DOHH2 (cell line): ENCODE results near the gene KRTAP5-5.

ENCODE experiments used
- H3F3A ChIP-seq: fragments of 200-600 bp; sonication (generic), shearing (Covaris generic); 2 replicates; pipeline ENCODE4 v1.6.0; 2016; ENCODE audit warnings: antibody characterized with exemption, mild to moderate bottlenecking; ENCODE audit not compliant: control insufficient read depth, insufficient read depth
- H3K27ac ChIP-seq: fragments of 200-600 bp; sonication (generic); 2 replicates; pipeline ENCODE4 v1.5.1; 2014; ENCODE audit warnings: low read depth, mild to moderate bottlenecking, low read length, moderate library complexity
- H3K27me3 ChIP-seq: fragments of 200-600 bp; sonication (generic); 2 replicates; pipeline ENCODE4 v1.6.1; 2014; ENCODE audit warnings: mild to moderate bottlenecking, low read length, mixed read lengths; ENCODE audit not compliant: control insufficient read depth
- H3K36me3 ChIP-seq: fragments of 200-600 bp; sonication (generic); 2 replicates; pipeline ENCODE4 v1.6.1; 2014; ENCODE audit warnings: mild to moderate bottlenecking, low read length, moderate library complexity, mixed read lengths; ENCODE audit not compliant: control insufficient read depth
- H3K4me1 ChIP-seq: fragments of 200-600 bp; sonication (generic); 2 replicates; pipeline ENCODE4 v1.6.1; 2014; ENCODE audit warnings: mild to moderate bottlenecking, low read length, mixed read lengths; ENCODE audit not compliant: control insufficient read depth
- H3K4me2 ChIP-seq: fragments of 200-600 bp; sonication (generic); 2 replicates; pipeline ENCODE4 v1.6.0; 2014; ENCODE audit warnings: mild to moderate bottlenecking, low read length, moderate library complexity
- H3K4me3 ChIP-seq: fragments of 200-600 bp; sonication (generic); 2 replicates; pipeline ENCODE4 v1.5.1; 2014; ENCODE audit warnings: mild to moderate bottlenecking, low read length, mixed read lengths
- H3K79me2 ChIP-seq: fragments of 200-600 bp; sonication (generic); 2 replicates; pipeline ENCODE4 v1.6.1; 2014; ENCODE audit warnings: mild to moderate bottlenecking, low read length, mixed read lengths; ENCODE audit not compliant: control insufficient read depth
- H3K9me2 ChIP-seq: fragments of 200-600 bp; sonication (generic); replicated peaks from 2 replicates; pipeline ENCODE4 v1.6.1; 2014; ENCODE audit warnings: mild to moderate bottlenecking, low read length, mixed read lengths; ENCODE audit not compliant: control insufficient read depth
- H3K9me3 ChIP-seq: fragments of 200-600 bp; sonication (generic); 2 replicates; pipeline ENCODE4 v1.6.1; 2014; ENCODE audit warnings: antibody characterized with exemption, low read length, mixed read lengths; ENCODE audit not compliant: control insufficient read depth, insufficient read depth
- H4K20me1 ChIP-seq: fragments of 200-600 bp; sonication (generic); 2 replicates; pipeline ENCODE4 v1.6.0; 2014; ENCODE audit warnings: low read depth, mild to moderate bottlenecking, antibody characterized with exemption, low read length, moderate library complexity; ENCODE audit not compliant: control insufficient read depth, insufficient read depth
- CTCF ChIP-seq: fragments of 200-600 bp; sonication (generic); IDR thresholded peaks from one replicate; pipeline ENCODE4 v1.5.1; 2014; ENCODE audit warnings: antibody characterized with exemption, mild to moderate bottlenecking, low read depth, low read length; ENCODE audit not compliant: poor library complexity, severe bottlenecking
- EZH2phosphoT487 ChIP-seq: fragments of 200-600 bp; sonication (generic); IDR thresholded peaks from 2 replicates; pipeline ENCODE4 v1.6.1; 2017; ENCODE audit warnings: borderline replicate concordance, mild to moderate bottlenecking, antibody characterized with exemption, low read length, moderate library complexity, mixed read lengths

KRTAP5-5 gene

GRCh38 chr11:1638344-1638743 is 8.8 kb downstream of the KRTAP5-5 start:
- Histone ChIP-seq H3K9me3 (no peaks in the 10 kb centered on the region), H3K4me1 (no peaks in the 10 kb centered on the region), H3K27ac (no peak overlapping the region), H4K20me1 (no peaks in the 10 kb centered on the region), H3K4me2 (no peak overlapping the region), H3K79me2 (no peaks in the 10 kb centered on the region), H3K4me3 (no peak overlapping the region), H3K9me2 (no peaks in the 10 kb centered on the region), H3F3A (no peaks in the 10 kb centered on the region), H3K36me3 (no peaks in the 10 kb centered on the region), H3K27me3 (no peaks in the 10 kb centered on the region)
- TF ChIP-seq EZH2phosphoT487 (no peak), CTCF (no peak)

- no peaks in the 10 kb centered on the region for H4K20me1 ChIP-seq
Observed at GRCh38 chr11:1639102-1639620, 9.6 kb downstream of the KRTAP5-5 start.

GRCh38 chr11:1639666-1640065 is 10.1 kb downstream of the KRTAP5-5 start:
- no peaks in the 10 kb centered on the region for H3K27me3 ChIP-seq
- no peaks in the 10 kb centered on the region for H3F3A ChIP-seq
- no peak overlapping the region for H3K27ac ChIP-seq
- H3K9me3 ChIP-seq, result no peaks in the 10 kb centered on the region
- TF ChIP-seq CTCF, result no peak
- TF ChIP-seq EZH2phosphoT487, result no peak
- no peak overlapping the region for H3K4me2 ChIP-seq
- no peaks in the 10 kb centered on the region for H3K79me2 ChIP-seq
- no peaks in the 10 kb centered on the region for H4K20me1 ChIP-seq
- H3K36me3 ChIP-seq, result no peaks in the 10 kb centered on the region
- H3K4me1 ChIP-seq, result no peaks in the 10 kb centered on the region
- no peak overlapping the region for H3K4me3 ChIP-seq
- no peaks in the 10 kb centered on the region for H3K9me2 ChIP-seq

More at GRCh38 chr11:1639102-1639620, 9.6 kb downstream of the KRTAP5-5 start:
- Histone ChIP-seq H3K9me3 (no peaks in the 10 kb centered on the region), H3K4me2 (no peak overlapping the region), H3K79me2 (no peaks in the 10 kb centered on the region), H3K9me2 (no peaks in the 10 kb centered on the region), H3K27ac (no peak overlapping the region), H3K36me3 (no peaks in the 10 kb centered on the region), H3K4me1 (no peaks in the 10 kb centered on the region), H3F3A (no peaks in the 10 kb centered on the region), H3K27me3 (no peaks in the 10 kb centered on the region), H3K4me3 (no peak overlapping the region)
- TF ChIP-seq EZH2phosphoT487 (no peak), CTCF (no peak)
